HG02798 (cell line): ENCODE results near the gene TLK1.
A peak's percentile ranks its signal among the peaks of the same experiment; 100 is the strongest.

Experiments
- ATAC-seq: cut with Tn5 transposase; IDR thresholded peaks from one replicate; pipeline ENCODE4 v1.9.1; 2021; ENCODE audit warnings: mild to moderate bottlenecking; ENCODE audit not compliant: unreplicated experiment, poor library complexity

TLK1 gene

DNA sequence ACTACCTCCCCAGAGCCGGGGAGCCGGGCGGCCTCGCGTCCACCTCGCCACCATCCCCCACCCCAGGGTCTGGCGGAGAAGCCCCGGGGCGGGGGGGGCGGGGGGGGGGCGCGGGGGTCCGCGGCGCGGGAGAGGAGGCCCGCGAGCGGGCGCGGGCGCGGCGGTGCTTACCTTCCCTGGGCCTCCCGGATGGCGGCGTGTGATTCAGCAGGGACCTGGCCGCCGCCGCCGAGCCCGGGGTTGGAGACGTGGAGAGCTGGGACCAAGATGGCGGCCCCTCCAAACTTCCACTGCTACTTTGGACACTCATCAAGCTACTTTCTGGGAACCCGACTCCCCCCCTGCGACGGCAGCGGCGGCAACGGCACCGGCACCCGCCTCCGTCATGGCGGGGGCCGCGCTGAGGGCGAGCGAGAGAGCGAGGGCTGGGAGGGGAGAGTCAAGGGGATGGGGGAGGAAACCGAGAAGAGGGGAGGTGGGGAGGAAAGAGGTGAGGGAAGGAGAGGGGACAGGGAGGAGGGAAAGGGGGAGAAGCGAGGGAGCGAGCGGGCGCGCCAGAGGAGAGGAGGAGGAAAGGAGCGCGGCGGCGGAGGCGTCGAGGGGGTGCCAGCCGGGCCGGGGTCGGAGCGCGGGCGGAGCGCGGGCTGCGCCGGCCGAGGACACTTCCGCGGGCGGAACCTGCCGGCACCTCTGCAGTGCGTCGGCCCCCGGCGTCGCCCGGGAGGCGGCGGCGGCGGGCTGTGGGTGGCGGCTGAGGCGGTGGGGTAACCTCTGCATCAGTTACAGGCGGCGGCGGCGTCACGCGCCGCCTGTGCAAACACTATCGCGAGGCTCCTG lies at the start of gene TLK1:
TSS of gene TLK1 (minus strand) at position 775 of the 837 bp plus-strand sequence. CDS start at position 310, 465 bp downstream.
- ATAC-seq: peak; percentile 58

DNA sequence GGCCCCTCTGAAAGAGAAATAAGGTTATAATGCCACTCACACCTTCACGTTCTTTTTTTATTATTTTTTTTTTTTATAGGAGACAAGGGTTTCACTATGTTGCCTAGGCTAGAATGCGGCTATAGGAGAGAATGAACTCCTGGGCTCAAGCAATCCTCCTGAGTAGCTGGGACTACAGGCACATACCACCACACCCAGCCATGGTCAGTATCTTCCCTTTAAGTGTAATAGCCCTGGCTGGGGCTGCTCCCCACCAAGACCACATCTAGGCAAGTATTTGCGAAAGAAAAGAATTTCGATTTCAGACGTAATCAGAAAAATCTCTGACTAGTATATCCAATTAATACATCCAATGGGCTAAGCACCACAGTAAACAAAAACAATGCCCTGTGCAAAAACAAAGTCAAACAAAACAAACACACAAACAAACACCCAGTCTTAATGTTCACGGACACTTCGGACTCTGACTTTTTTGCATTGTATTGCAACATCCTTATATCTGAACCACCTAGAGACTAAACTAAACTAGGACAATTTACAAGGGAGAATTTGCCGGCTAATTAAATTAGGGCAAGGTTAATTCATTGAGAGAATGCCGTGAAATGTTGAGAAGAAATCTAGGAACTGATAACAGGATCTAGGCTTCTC lies 49.6 kb upstream of the TLK1 start:
- ATAC-seq: no peak

DNA sequence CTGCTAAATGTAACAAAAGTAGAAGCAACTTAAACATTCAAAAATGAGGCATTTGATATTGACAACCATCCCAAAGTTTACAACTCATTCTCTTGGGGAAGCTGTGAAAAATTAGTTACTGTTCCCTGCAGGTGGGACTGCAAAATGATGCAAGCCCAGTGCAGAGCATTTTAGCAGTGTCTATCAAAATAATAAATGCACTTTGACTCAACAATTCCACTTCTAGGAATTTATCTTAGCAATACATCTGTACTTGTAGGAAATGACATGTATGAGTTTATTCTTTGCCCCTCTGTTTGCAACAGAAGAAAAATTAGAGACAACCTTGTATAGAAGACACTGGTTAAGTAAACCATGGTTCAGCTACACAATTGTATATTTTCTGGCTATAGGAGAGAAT lies 48.0 kb upstream of the TLK1 start:
- ATAC-seq: no peak

DNA sequence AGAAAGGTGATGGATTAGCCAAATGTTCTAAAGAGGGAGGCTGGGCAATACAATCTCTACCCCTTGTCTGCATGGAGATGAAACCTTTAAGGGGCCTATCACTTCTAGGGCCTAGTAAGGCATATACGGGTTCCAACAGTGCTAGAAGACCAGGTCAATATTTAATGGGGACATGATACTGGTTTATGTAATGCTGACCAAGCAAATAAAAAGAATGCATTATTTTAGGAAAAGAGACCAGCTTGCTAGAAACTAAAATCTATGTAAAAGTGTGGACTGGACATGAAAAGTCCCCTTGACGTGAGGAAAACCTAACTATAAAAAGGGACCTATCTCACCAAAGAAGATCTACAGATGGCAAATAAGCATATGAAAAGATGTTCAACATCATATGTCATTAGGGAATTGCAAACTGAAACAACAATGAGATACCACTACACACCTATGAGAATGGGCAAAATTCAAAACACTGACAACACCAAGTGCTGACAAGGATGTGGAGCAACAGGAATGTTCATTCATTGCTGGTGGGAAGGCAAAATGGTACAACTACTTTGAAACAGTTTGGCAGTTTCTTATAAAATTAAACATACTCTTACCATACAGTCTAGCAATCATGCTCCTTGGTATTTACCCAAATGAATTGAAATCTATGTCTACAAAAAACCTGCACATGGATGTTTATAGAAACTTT lies 45.9 kb upstream of the TLK1 start:
- no peak for ATAC-seq

DNA sequence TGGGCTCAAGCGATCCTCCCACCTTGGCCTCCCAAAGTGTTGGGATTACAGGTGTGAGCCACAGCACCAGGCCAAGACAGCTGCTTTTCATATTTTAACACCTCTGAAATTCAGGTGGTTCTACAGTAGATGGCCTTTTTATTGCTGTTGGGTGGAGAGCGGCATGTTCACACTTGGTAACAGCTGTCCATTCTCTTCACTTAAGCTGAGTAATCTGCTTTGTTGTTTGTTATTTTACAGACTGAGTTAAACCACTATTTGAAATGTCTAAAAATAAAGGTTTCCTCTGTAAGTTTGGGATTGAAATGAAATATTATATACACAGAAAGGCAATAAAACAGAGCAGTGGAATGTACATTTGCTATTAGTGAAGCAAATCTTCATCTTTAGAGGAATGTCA lies 44.9 kb upstream of the TLK1 start:
- no peak for ATAC-seq

DNA sequence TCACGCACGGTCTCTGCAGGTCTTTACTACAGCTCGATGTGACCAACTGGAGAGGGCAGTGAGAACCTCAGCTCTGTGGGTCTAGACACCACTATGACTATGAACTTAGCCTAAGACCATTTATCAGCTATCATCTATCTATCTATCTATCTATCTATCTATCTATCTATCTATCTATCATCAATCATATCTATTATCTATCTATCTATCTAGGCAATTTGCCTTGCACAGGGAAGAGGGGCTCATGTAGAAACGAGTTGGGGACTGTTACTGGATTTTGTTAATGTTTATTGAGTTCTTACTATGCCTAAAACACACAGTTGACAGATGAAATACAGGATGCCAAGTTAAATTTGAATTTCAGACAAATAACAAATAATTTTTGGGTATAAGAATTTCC lies 41.1 kb upstream of the TLK1 start:
- no peak for ATAC-seq

DNA sequence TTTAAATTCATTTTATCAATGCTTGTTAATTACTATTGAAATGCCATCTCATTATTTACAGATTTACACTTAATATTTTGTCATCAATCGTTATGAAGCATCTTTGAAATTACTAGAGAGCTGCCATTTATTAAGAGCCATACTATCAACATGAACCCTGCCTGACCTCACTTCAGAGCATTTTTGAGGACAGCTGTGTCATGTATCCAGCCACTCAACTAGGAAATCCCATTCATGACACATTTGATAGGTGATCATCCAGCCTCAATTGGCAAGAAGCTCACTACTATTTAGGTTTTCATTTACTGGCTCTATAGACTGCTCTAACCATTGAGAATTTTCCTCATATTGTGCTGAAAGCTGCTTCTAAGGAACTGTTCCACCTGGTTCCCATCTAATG lies 40.6 kb upstream of the TLK1 start:
- ATAC-seq: no peak

DNA sequence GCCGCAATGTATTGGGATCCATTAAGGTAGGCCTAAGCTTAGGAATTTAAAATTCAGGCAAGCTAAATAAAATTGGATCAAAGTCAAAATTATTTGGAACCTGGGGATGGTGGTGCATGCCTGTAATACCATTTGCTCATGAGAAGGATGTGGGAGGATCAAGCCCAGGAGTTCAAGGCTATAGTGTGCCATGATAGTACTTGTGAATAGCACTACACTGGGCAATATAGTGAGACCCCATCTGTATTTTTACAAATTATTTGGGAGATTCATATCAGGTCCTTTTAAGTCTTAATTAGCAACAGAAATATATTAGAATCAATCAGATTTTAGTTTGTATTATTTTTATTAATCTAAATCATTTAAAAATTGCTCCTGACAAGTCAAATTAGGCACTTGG lies 39.8 kb upstream of the TLK1 start:
- no peak for ATAC-seq

DNA sequence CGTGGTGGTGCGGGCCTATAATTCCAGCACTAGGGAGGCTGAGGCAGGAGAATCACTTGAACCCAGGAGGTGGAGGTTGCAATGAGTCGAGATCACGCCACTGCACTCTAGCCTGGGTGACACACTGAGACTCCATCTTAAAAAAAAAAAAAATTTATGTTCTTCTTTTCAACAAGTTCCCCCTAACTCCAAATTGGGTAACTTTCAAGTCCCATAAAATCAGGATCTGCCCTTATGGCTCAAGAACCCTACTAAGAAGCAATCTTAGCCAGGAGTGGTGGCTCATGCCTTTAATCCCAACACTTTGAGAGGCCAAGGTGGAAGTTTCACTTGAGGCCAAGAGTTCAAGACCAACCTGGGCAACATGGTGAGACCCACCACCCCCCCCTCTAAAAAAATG lies 30.3 kb upstream of the TLK1 start:
- no peak for ATAC-seq

DNA sequence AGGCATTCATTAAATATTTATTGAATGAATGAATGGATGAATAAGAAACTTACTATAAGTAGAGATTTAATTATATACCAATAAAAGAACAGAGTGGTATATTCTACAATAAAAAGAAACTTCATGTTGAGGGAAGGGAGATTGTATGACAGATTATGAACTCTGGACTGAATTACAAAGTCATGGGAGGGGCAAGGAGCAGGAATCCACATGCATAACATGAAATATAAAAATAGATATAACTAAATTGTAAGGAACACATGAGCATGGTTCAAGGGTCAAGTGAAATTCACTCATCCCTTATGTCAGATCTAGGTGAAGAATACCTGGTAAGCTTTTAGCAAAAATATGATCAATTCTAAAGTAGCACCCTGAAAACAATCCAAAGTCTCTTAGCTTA lies 27.1 kb upstream of the TLK1 start:
- no peak for ATAC-seq

DNA sequence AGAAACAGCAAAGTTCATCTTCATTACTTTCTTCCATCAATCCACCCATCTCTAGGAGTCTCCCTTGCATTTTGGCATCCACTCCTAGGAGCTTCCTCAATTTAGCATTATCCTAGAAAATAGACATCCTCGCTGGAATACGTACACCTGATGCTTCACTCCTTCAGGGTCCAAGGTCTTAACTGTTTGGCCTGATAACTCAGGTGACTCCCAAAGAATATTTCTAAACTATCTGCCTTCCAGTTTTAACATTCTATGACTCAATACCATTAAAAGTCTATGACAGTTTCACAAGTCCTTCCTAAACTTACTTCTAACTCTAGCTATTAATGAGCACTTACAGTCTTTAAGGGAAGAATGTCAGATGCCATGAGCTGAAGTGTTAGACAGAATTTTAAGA lies 26.5 kb upstream of the TLK1 start:
- no peak for ATAC-seq

DNA sequence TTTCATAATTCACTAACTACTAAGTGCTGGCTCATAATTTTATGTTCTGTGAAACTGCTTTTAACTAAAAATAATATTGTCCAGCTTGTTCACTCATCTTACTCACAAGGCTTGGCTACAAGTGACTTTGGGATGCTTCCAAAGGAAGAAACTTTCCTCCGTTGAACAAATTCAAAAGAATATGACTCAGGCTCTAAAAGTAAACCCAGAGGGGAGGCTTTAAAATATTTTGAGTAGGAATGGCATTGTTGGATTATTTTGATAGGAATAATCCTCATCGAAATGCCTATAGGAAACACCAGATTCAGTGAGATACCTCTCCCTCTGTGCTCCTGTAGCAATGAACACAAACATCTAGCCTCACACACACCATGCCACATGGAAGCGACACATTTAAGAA lies 25.2 kb upstream of the TLK1 start:
- ATAC-seq: no peak

DNA sequence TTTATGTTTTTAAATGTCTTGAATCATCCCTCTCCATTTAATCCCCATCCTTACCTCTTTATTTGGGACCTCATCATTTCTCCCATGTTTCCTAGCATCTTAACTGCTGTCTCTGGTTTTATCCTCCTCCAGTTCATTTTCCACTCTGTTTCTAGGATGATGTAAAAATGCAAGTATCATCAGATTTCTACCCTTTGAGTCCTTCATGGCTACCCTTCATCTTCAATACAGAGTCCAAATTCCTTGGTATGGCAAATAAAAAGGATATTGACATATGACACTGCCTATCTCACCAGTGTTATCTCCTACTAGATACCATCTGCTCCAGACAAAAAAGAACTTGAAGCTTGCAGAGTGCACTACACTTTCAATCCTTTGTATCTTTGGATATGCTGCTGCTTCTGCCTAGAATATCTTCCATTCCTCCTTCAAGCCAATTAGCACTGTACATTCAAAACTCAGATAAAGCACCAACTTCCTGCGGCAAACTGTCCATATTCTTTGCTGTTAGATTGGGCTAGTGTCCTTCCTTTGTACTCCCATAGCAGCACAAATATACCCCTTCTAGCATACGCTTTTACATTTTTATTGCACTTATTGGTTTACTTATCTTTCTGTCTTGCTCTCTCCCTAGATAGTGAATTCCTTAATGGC lies 24.6 kb upstream of the TLK1 start:
- no peak for ATAC-seq

DNA sequence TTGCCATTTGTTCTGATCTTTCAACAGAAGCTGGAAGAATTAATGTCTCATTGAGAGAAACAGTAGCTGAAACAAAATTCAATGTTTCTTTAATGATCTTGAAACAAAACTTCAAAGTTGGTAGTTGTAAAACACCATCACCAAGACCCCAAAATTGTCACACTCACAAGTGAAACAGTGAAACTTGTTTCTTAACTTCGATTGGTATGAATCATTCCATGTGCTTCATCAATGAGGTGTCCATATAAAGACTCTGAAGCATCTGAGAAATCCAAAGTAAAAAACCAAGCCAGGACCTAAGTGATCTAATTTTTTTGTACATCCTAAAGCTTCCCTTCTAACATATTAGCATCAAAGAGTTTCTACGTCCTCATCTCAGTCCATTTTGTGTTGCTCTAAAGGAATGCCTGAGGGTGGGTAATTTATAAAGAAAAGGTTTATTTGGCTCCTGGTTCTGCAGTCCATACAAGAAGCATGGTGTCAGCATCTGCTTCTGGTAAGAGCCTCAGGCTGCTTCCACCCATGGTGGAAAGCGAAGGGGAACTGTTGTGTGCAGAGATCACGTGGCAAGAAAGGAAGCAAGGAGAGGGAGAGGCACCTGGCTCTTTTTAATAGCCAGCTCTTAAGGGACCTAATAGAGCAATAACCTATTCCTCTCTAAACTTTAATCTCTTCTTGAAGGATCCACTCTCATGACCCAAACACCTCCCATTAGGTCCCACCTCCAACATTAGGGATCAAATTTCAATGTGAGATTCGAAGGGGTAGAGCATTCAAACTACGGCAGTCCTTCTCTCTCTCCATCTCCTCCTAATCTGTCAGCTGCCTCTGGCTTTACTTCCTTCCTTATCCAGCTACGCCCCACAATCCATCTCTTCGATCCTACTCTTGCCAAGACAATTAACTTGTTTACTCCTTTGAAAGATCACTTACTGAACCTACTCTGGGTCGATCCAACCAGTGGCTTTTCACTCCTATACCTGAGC lies 20.7 kb upstream of the TLK1 start:
- no peak for ATAC-seq

DNA sequence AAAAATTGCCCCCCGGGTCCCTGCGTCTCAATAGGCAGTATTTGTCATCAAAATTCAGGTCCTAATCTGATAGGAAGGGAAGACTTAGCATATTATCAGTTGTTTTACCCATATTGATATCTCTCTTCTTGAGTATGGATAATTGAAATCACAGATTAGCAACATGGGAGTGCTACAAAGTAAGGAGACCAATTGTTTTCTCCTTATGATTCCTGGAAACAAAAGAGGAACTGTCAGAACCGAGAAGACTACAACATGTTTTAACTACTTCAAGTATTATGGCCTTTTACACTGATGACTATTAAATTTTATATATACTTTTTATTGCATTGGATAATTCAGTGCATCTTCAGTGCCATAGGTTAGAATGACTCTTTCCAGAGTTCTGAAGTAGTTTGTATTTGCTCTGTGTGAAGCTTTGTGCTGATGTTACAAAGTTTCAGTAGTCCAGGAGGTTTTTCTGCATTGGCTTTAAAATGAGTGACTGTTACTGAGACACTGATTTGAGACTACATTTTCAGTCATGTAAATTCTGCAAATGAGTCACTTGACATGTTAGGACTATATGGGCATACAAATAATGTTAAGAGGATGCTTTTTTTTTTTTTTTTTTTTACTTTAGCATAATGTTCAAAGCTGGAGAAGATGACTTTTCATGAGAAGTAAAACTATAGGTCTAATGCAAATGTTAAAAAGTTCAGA lies 19.7 kb upstream of the TLK1 start:
- ATAC-seq: no peak

DNA sequence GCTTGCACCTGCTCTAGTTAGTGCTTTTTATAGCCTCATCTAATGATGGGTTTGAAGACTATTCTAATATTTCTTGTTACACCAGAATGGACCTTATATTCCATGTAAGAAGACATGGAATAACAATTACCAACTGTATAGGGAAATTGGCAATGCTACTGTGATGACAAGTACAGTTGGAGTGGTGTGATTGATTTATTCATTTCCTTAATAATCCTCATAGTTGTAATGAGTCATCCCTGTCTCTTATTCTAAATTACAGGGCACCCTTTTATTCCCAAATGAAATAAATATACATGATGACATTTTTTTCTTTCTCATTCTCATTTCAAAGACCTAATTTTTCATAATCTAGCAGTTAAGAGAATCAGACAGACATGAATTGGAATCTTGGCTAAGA lies 18.3 kb upstream of the TLK1 start:
- ATAC-seq: no peak

DNA sequence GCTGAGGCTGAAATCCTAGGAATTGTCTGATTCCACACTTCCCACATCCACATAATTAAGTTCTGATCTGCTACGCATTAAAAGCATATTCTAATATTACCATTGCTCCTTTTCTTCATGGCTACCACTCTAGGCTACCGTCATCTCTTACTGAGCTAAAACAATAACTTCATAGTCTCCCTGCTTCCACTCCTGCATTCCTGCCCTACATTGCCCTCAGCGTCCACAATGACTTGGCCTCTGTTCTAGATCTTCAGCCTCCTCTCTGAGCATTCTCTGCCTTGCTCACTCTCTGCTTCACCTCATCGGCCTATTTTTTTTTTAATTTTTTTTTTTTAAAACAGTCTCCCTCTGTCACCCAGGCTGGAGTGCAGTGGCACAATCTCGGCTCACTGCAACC lies 15.8 kb upstream of the TLK1 start:
- ATAC-seq: no peak

DNA sequence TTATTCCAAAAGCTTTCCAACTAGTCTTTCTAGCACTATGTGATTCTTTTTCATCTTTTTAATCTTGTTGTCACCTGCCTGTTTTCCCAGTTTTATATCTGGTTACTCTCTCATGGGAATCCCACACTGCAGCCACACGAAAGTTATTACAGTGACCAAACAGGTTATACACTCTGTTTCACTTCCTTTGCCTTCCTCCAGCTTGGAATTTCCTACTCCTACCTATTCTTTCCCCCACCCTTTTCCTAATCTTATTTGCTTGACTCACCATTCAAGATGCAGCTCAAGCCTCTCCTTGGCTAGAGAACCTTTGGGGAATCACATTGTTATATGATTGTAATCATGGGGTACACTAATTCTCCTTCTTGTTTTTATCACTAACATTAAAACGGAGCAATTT lies 13.4 kb upstream of the TLK1 start:
- no peak for ATAC-seq

DNA sequence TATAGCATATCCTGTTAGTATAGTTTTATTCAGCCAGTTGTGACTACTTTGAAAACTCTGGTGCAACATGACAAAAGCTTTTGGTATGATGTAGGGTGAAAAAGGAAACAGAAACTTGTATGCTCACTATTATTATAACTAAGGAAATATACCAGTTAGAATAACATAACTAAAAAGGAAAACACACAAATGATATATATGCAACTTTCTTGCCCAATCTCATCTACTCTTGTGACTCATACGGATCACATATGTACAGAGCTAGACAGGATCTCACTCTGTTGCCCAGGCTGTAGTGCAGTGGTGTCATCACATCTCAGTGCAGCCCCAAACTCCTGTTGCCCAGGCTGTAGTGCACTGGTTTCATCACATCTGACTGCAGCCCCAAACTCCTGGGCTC lies 12.4 kb upstream of the TLK1 start:
- ATAC-seq: no peak
